ENCODE results near the gene TECPR1.

TECPR1 gene

GRCh38 chr7:98189559-98189958 lies 62.5 kb downstream of the TECPR1 start:
- no peak for DNase-seq (ENCODE audit: low spot score)

DNA sequence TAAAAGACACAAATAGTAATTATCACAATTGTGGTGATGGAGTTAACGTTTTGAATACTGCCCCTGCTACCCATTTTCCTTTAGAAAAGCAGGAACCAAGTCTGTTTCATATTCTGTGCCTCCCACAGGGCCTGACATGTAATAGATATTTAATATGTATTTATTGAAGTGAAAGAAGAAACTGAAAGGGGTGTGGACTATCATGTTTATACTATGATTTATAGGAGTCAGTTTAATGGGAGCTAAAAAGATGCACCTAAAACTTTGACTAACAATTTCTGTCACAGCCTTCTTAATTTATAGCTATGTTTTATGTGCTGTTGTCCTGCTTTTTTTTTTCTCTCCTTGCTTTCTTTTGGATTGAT lies 64.9 kb downstream of the TECPR1 start:
- DNase-seq (ENCODE audit: low spot score), result no peak

DNA sequence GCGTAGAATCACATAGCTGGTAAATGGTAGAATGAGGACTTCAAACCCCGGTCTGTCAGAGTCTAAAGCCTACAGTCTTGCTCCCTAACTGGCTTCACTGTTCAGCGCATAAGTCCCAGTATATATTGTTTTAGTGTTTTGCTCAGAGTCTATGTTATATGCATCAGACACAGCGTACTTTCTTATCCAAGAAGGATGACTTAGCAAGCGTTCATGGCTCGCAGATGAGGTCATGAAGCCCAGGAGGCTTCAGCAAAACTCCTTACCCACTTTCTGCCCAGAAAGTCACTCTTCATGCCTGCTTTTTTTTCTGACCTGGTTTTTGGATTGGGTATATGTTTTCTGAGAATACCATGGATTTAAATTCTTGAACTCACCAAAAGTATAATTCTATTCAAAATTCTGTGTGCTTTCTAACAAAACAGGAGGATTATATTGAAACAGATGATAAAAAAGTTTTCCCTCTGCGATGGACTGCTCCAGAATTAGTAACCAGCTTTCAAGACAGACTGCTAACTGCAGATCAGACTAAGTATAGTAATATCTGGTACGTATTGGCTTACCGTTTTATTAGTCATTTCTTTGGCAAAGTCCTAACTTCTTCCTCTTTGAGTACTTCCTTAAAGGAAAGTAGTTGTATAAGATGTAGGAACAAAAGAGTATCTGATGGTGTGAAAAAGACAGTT lies 65.4 kb downstream of the TECPR1 start:
- DNase-seq (ENCODE audit: low spot score), result peak; percentile 53

GRCh38 chr7:98185101-98185500 lies 66.9 kb downstream of the TECPR1 start:
- no peak for DNase-seq (ENCODE audit: low spot score)

DNA sequence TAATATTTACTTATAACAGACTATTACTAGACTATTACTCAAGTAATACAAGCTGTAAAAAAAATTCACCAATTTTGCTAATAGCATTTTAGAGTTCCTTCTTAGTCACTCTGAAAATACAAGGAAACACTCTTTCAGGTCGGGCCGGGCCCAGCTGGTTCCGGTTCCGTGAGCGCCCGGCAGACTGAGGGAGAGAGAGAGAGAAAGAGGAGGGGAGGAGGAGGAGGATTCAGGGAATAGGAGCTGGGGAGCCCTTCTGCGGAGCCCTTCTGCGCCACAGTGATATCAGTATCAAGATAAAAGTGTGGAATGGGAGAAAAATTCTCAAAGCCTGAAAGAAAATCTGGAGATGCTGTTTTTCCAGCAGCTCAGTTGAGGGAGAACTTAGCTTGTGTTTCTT lies 71.3 kb downstream of the TECPR1 start:
- DNase-seq (ENCODE audit: low spot score), result no peak

DNA sequence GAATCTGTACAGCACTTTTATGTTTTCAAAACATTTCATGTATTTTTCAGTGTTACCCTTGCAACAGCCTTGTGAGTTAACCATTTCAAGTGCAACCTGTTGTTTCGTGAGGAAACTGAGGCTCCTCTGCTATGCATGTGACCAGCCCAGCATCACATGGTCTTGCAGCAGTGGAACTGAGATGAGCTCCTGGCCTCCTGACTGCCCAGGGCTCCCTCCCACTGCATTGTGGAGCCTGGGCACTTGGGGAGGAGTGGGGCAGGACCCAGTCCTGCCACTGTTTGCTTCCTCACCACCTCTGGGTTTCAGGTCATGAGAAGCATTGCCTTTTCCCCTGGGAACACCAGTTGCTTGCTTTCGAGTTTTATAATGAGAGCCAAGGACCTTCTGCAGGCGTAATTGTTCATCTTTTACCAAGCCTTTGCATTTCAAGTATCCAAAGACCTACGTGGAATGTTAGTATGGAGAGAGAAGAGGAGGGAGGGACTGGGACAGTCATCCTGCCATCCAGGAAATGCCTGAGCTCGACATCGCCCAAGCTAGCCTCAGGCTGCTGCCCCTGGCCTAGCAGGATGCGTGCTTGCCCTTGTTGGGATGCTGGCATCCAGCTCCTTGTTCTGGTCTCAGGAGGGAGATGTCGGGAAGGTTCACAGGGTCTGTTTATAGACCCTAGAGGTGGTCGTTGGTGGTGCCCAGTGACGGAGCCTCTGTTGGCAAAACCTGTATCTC lies 73.1 kb downstream of the TECPR1 start:
- no peak for DNase-seq (ENCODE audit: low spot score)

GRCh38 chr7:98178321-98178720 lies 73.7 kb downstream of the TECPR1 start:
- DNase-seq (ENCODE audit: low spot score), result no peak

- no peak for DNase-seq (ENCODE audit: low spot score)
Measured at GRCh38 chr7:98177553-98177952, 74.5 kb downstream of the TECPR1 start.

GRCh38 chr7:98175260-98175940 lies 76.6 kb downstream of the TECPR1 start:
- DNase-seq (ENCODE audit: low spot score), result no peak

DNA sequence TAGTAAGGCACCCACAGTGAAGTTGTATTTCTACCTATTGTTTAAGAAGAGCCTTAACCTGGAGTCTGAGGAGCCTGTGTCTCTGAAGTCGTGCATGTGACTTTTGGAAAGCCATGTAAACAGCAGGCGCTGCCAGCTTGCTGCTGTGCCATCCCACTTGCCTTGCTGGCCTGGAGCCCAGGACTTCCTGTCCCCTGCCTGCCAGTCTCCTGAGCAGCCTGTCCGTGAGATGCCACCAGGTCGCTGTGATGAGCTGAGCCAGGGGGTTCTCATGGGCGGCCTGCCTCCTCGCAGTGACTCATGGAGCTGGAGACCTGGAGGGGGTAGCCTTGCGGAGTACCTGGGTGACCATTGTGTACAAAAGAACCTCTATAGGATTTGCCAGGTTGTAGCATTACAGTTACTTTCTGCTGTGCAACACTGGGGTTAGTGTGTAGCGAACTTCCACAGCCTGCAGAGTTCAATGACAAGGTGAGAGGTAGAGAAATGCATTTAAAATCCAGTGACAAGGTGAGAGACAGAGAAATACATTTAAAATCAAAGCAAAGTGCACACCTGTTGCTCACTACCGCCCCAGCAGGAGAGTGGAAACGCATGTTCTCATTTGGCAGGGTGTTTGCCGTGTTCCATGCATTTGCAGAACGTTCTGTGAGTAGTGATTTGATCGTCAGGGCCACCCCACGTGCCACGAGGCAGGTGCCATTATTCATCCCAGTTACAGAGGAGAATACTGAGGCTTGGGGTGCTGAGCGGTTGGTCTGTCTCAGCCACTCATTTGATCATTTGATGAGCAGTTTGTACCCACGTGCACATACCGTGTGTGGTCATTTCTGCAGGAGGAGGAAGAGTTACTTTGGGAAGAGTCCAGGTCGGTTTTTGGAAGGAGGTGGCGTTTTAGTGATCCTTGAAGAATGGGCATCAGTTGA lies 77.4 kb downstream of the TECPR1 start:
- DNase-seq (ENCODE audit: low spot score), result no peak

DNA sequence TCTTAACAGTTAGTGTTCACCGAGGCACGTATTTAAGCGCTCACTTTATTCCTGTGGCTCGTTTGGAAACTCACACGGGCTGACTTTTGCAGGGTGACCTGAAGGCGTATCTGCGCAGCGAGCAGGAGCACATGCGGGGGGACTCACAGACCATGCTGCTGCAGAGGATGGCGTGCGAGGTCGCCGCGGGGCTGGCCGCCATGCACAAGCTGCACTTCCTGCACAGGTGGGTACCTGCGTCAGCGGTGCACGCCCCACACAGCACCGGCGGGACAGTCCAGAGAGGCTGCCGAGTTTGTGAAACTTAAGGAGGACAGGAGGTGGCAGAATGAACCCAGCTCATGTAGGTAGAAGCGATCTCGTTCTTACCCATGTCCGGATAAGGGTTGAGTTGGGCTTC lies 80.6 kb downstream of the TECPR1 start:
- no peak for DNase-seq (ENCODE audit: low spot score)

GRCh38 chr7:98170966-98171365 lies 81.1 kb downstream of the TECPR1 start:
- no peak for DNase-seq (ENCODE audit: low spot score)

- no peak for DNase-seq (ENCODE audit: low spot score)
Measured at GRCh38 chr7:98168904-98169621, 83.0 kb downstream of the TECPR1 start.

- DNase-seq (ENCODE audit: low spot score), result peak; percentile 83
Measured at GRCh38 chr7:98168181-98168903, 83.7 kb downstream of the TECPR1 start.

DNA sequence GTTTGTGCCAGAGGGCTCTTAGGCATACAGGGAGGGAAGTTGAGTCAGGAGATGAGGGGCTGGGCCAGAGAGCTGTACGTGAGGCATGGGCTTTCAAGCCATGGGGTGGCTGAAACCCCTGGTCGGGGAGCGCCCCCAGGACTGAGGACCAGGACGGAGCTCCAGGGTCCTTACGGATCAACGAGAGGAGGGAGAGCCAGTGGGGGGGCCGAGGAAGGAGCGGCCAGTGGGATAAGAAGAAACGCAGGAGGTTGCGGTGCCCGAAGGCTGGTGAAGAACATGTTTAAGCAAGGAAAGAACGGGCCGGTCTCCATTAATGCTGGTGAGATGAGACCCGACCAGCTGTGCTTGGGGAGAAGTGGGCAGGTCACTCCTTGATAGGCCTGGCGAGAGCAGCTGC lies 84.4 kb downstream of the TECPR1 start:
- DNase-seq (ENCODE audit: low spot score), result no peak

- no peak for DNase-seq (ENCODE audit: low spot score)
Measured at GRCh38 chr7:98166668-98166970, 85.4 kb downstream of the TECPR1 start.

DNA sequence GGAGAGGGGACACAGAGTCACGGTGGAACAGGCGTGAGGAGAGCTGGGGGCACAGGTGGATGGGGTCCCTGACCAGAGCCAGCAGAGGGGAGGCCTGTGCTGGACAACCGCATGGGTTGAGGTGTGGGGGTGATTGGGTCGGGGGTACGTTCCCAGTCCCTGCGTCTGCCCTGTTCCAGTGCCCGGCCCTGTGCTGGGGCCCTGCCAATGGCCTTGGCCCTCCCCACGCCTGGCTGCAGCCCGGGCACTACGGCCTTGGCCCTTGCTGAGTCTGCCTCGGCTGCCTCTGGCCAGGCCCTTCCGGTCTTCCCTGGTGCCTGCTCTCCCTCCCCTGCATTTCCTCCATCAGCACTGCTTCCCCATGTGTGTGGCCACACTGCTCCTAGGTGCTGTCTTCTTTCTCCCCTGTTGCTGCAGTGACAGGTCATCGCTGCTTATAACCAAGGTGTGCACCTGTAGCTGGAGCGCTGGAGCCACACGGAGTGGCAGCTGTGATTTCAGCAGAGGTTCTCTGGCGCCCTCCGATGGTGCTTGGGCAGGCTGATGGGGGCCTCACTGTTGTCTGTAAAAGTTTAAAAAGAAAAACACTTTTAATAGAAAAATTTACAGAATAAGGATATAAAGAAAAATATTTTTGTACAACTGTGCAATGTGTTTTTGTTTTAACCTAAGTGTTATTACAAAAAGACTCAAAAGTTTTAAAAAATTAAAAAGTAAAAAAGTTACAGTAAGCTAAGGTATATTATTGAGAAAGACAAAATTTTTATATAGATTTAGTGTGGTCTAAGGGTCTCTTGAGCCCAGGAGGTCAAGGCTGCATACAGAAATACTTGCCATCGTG lies 86.0 kb downstream of the TECPR1 start:
- peak; percentile 42 for DNase-seq (ENCODE audit: low spot score)

All from AG20443 (cell line).